Activated B cell treated with CpG ODN at 0.5 μM for 24 hours (primary cell): Measurements from ENCODE around the gene CFAP210. TPM values are rescaled to one million over a fixed set of nuclear protein-coding genes. Genes with fewer than 3 reads are reported as not detected.

Experiments used
- ATAC-seq: fragments of 200-7000 bp; cut with Tn5 transposase; one replicate; pipeline ENCODE4 v1.10.0; 2021; ENCODE audit warnings: low read depth, mild to moderate bottlenecking, moderate library complexity
- CTCF ChIA-PET: fragments of 350-600 bp; sonication (Branson Sonifier 250); formaldehyde crosslinking; loops from one replicate; lab custom pipeline; 2021; ENCODE audit warnings: antibody characterized with exemption; lab: Charles Lee
- POLR2A ChIA-PET: fragments of 350-600 bp; sonication (Branson Sonifier 250); formaldehyde crosslinking; loops from one replicate; lab custom pipeline; 2021; ENCODE audit warnings: antibody characterized with exemption; lab: Charles Lee
- DNase-seq: peaks from one replicate; pipeline ENCODE4 v3.0.0; 2022
- H3K27ac Mint-ChIP-seq: one replicate; pipeline ENCODE4 v1.8.0; 2020; ENCODE audit warnings: mixed read lengths
- H3K27me3 Mint-ChIP-seq: one replicate; pipeline ENCODE4 v1.8.0; 2021; ENCODE audit warnings: mixed read lengths
- H3K36me3 Mint-ChIP-seq: one replicate; pipeline ENCODE4 v1.8.0; 2021; ENCODE audit warnings: low read depth, mixed read lengths
- H3K4me1 Mint-ChIP-seq: one replicate; pipeline ENCODE4 v1.8.0; 2021; ENCODE audit warnings: mixed read lengths
- H3K4me3 Mint-ChIP-seq: one replicate; pipeline ENCODE4 v1.8.0; 2020; ENCODE audit warnings: mild to moderate bottlenecking, mixed read lengths
- H3K9me3 Mint-ChIP-seq: one replicate; pipeline ENCODE4 v1.8.0; 2020; ENCODE audit warnings: mixed read lengths
- CTCF ChIP-seq: fragments of 200-600 bp; IDR thresholded peaks from one replicate; pipeline ENCODE4 v1.8.0; 2022; ENCODE audit warnings: antibody characterized with exemption, mild to moderate bottlenecking
- intact Hi-C: fragments of 100-400 bp; cut with micrococcal nuclease; formaldehyde crosslinking; loops from one replicate; pipeline ENCODE4 v1.15.1; 2024
- total RNA-seq: library from RNA; stranded (reverse); gene quantifications from 2 replicates; pipeline ENCODE4 v1.2.3, GENCODE V29; 2022

CFAP210 gene
- total RNA-seq, 1 donor from 2014 or later = not detected

DNA sequence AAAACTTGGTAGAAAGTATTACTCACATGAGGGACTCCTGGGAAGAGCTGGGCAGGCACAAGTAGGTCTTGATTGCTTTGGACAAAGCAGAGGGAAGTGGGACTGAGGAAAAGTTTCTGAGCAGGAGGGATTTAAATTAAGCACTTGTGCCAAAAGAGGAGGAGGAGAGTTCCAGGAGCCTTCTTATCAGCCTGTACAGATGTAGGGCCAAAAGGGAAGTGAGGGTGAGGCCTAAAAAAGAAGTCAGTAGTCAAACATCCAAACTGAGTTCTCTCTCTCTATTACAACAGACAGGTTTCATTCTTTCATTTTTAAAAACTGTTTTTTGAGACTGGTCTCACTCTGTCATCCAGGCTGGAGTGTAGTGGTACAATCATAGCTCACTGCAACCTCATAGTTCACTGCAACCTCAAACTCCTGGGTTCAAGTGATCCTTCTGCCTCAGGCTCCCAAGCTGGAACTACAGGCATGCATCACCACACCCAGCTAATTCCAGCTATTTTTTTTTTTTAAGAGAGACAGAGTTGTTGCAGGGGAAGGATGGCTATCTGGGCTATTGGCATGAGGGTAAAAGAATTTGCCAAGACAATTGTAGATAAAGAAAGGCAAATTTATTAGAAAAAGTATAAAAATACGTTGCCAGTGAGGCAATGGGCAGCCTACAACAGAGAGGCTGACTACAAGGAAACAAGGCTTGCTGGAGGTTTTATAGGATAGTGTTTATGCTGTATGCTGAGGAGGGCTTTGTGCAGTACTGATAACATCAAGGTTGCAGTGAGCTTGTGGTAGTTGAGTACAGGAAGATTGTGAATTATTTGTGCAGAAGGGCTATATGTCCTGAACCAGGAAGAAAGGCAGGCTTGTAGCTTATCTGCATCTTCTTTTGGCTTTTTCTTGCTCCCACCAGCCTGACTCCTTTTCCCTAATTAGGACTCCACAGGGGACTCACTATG, 29.0 kb downstream of the CFAP210 start:
- no peaks in the 10 kb centered on the region for H3K36me3 Mint-ChIP-seq
- peaks cover 8% of the 10 kb centered on the region for H3K27me3 Mint-ChIP-seq
- DNase-seq (no peak), ATAC-seq (no peak)
- intact Hi-C loops = no loop called here
- CTCF ChIA-PET = no interaction called here
- H3K4me3 Mint-ChIP-seq = no peak overlapping the region
- TF ChIP-seq CTCF = no peak
- no peaks in the 10 kb centered on the region for H3K9me3 Mint-ChIP-seq
- POLR2A ChIA-PET = no interaction called here
- peaks cover 4% of the 10 kb centered on the region for H3K4me1 Mint-ChIP-seq
- H3K27ac Mint-ChIP-seq = no peak overlapping the region

DNA sequence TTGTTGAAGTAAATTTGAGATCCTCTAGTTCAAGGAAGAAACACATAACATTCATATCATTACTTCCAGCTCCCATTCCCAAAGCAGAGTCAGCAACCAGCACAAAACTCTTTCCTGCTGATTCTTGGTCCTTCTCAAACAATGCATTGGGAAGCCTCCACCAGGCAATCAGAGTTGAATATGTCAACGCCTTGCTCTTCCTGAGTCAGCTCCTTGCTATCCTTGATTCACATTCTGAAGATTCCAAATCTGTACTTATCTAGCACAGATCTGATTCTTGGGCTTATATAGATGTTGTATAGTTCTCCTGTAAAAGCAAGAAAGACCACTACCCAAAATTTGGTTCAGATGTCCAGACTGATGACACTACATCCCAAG, 29.6 kb downstream of the CFAP210 start:
- DNase-seq (no peak), ATAC-seq (no peak)
- ChIA-PET POLR2A (no interaction called here), CTCF (no interaction called here)
- H3K4me3 Mint-ChIP-seq = no peak overlapping the region
- H3K27ac Mint-ChIP-seq = no peak overlapping the region
- H3K36me3 Mint-ChIP-seq = no peaks in the 10 kb centered on the region
- H3K4me1 Mint-ChIP-seq = peaks cover 7% of the 10 kb centered on the region
- TF ChIP-seq CTCF = no peak
- intact Hi-C loops = no loop called here
- H3K9me3 Mint-ChIP-seq = no peaks in the 10 kb centered on the region
- H3K27me3 Mint-ChIP-seq = peaks cover 8% of the 10 kb centered on the region

DNA sequence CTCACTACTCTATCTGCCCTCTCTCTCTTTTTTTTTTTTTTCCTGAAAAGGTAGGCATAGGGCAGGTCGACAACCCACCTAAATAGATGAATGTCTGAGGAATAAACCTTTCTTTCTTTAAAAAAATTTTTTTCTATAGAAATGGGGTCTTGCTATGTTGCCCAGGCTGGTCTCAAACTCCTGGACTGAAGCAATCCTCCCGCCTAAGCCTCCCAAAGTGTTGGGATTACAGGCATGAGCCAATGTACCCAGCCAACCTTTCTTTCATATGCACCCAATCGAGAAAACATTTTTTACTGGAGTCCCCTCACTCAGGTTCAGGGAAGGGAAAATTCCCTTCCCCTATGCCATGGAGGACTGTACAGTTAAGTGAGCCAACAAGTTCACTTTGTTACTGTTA, 31.0 kb downstream of the CFAP210 start:
- no peak overlapping the region for H3K4me3 Mint-ChIP-seq
- H3K27ac Mint-ChIP-seq = no peak overlapping the region
- H3K9me3 Mint-ChIP-seq = peaks cover 3% of the 10 kb centered on the region
- no peaks in the 10 kb centered on the region for H3K36me3 Mint-ChIP-seq
- intact Hi-C loops = no loop called here
- peaks cover 8% of the 10 kb centered on the region for H3K27me3 Mint-ChIP-seq
- ATAC-seq (no peak), DNase-seq (no peak)
- ChIA-PET POLR2A (interaction anchor here (0.6 kb wide), 1 partner anchor 106 kb away, joined by 3 read pairs; no protein-coding TSS in a partner anchor), CTCF (no interaction called here)
- TF ChIP-seq CTCF = no peak
- peaks cover 17% of the 10 kb centered on the region for H3K4me1 Mint-ChIP-seq

DNA sequence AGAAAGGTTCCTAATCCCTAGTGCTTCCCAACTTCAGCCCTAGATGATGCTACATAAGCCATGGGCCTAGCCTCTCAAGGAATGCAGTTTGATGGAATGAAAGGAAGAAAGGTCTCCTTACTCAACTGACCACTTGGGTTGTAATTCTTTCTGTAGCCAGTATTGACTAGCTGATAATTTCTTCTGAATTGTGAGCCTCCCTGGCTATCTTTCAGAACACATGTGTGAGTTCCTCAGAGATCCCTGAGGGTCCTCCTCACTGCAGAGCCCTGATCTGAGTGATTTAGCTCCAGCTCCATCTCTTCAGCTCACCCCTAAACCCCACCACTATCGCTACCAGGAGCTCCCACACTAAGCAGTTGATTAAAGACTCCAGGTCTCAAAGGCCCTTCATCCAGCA, 31.5 kb downstream of the CFAP210 start:
- CTCF ChIA-PET = no interaction called here
- POLR2A ChIA-PET = no interaction called here
- peaks cover 8% of the 10 kb centered on the region for H3K27me3 Mint-ChIP-seq
- H3K4me1 Mint-ChIP-seq = peaks cover 17% of the 10 kb centered on the region
- intact Hi-C loops = no loop called here
- no peak for DNase-seq
- no peak overlapping the region for H3K4me3 Mint-ChIP-seq
- ATAC-seq = no peak
- H3K27ac Mint-ChIP-seq = no peak overlapping the region
- H3K36me3 Mint-ChIP-seq = no peaks in the 10 kb centered on the region
- TF ChIP-seq CTCF = no peak
- H3K9me3 Mint-ChIP-seq = peaks cover 3% of the 10 kb centered on the region

- peaks cover 2% of the 10 kb centered on the region for H3K27me3 Mint-ChIP-seq
- CTCF ChIA-PET = no interaction called here
- H3K36me3 Mint-ChIP-seq = no peaks in the 10 kb centered on the region
- POLR2A ChIA-PET = no interaction called here
- no peak for ATAC-seq
- TF ChIP-seq CTCF = no peak
- H3K4me3 Mint-ChIP-seq = no peak overlapping the region
- peaks cover 17% of the 10 kb centered on the region for H3K4me1 Mint-ChIP-seq
- H3K9me3 Mint-ChIP-seq = peaks cover 3% of the 10 kb centered on the region
- no peak overlapping the region for H3K27ac Mint-ChIP-seq
- DNase-seq = no peak
- intact Hi-C loops = no loop called here
Measured at GRCh38 chr2:169661265-169661664, 32.9 kb downstream of the CFAP210 start.
